ENCODE measurements around the gene C16orf92.
A peak's percentile ranks its signal among the peaks of the same experiment; 100 is the strongest.
"Not testable (repeated sequence)": the region's sequence is repeated elsewhere in the genome, so short reads cannot be mapped to it uniquely, and the experiment has no call there.

Gene C16orf92

DNA sequence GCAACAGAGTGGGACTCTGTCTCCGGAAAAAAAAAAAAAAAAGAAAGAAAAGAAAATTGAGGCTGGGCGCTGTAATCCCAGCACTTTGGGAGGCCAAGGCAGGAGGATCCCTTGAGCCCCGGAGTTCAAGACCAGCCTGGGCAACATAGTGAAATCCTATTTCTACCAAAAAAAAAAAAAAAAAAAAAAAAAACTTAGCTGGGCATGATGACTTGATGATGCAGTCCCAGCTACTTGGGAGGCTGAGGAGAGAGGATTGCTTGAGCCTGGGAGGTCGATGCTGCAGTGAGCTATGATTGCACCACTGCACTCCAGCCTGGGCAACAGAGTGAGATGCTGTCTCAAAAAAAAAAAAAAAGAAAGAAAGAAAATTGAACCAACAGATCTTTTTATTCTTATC lies 5.1 kb upstream of the C16orf92 start:
- H3K14ac ChIP-seq (ENCODE audit: low read length); H2BK5ac ChIP-seq (ENCODE audit: low read length); H3K27ac ChIP-seq (replicated peaks; ENCODE audit: low read length); H4K8ac ChIP-seq (ENCODE audit: low read depth, low read length); H2BK120ac ChIP-seq (ENCODE audit: low read depth, low read length); H3K4ac ChIP-seq (ENCODE audit: low read length); H3K4me2 ChIP-seq (ENCODE audit: insufficient read depth, low read length, poor library complexity, severe bottlenecking); H3K9me3 ChIP-seq (replicated peaks in 1 of 2; ENCODE audit: control insufficient read depth in 2 of 2, insufficient read depth in 1 of 2, low read depth in 1 of 2, low read length in 2 of 2); H2BK12ac ChIP-seq (ENCODE audit: low read length); H2AK5ac ChIP-seq (ENCODE audit: low read depth, low read length); DNase-seq (ENCODE audit: low spot score); H3K4me1 ChIP-seq (ENCODE audit: control insufficient read depth in 2 of 2, insufficient read depth in 1 of 2, low read depth in 1 of 2, low read length in 2 of 2); H3K4me3 ChIP-seq (ENCODE audit: low read length in 2 of 2); H3K79me1 ChIP-seq (ENCODE audit: low read depth, low read length); H3K36me3 ChIP-seq (replicated peaks in 1 of 2; ENCODE audit: control insufficient read depth in 2 of 2, insufficient read depth in 2 of 2, low read length in 2 of 2); H3K18ac ChIP-seq (ENCODE audit: low read length); H3K9ac ChIP-seq (ENCODE audit: low read depth, low read length, poor library complexity); H4K91ac ChIP-seq (ENCODE audit: low read depth, low read length, poor library complexity); H3K23ac ChIP-seq (ENCODE audit: low read depth, low read length, poor library complexity); H3K27me3 ChIP-seq (ENCODE audit: control insufficient read depth in 3 of 3, insufficient read depth in 3 of 3, low read depth in 1 of 3, low read length in 3 of 3); H2AFZ ChIP-seq (ENCODE audit: low read length); H2BK15ac ChIP-seq (ENCODE audit: low read length): not testable (repeated sequence)
- no CpG with 5 or more reads among the region's 4 CpGs for WGBS, 2 donors (ENCODE audit: extremely low coverage in 2 of 2, insufficient read length in 2 of 2, insufficient replicate concordance in 1 of 2)

DNA sequence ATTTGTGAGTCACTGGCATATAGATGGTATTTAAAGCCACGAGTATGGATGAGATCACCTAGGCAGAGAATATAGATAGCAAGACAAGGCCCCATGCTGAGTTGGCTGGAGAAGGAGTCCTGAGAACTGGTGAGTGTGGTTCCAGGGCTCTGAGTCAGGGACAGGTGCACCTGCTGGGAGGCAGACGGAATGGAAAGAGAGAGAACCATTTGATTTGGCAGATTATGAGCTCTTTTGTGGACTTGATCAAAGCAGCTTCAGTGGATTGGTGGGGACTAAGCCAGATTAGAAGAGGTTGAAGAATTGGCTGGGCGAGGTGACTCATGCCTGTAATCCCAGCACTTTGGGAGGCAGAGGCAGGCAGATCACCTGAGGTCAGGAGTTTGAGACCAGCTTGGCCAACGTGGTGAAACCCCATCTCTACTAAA lies 4.3 kb upstream of the C16orf92 start:
- Histone ChIP-seq H2AK5ac (ENCODE audit: low read depth, low read length) (no peak overlapping the region), H3K36me3 (replicated peaks in 1 of 2; ENCODE audit: control insufficient read depth in 2 of 2, insufficient read depth in 2 of 2, low read length in 2 of 2) (no peaks in the 10 kb centered on the region), H3K4me3 (ENCODE audit: low read length in 2 of 2) (no peak overlapping the region), H3K14ac (ENCODE audit: low read length) (no peak overlapping the region), H4K8ac (ENCODE audit: low read depth, low read length) (no peak overlapping the region), H3K9ac (ENCODE audit: low read depth, low read length, poor library complexity) (no peak overlapping the region), H3K23ac (ENCODE audit: low read depth, low read length, poor library complexity) (no peak overlapping the region), H2BK12ac (ENCODE audit: low read length) (no peak overlapping the region), H3K9me3 (replicated peaks in 1 of 2; ENCODE audit: control insufficient read depth in 2 of 2, insufficient read depth in 1 of 2, low read depth in 1 of 2, low read length in 2 of 2) (no peaks in the 10 kb centered on the region), H2BK15ac (ENCODE audit: low read length) (no peak overlapping the region), H3K18ac (ENCODE audit: low read length) (no peak overlapping the region), H3K27me3 (ENCODE audit: control insufficient read depth in 3 of 3, insufficient read depth in 3 of 3, low read depth in 1 of 3, low read length in 3 of 3) (peaks cover 0 to 4% (median 0%) of the 10 kb centered on the region in 3 experiments), H3K4me1 (ENCODE audit: control insufficient read depth in 2 of 2, insufficient read depth in 1 of 2, low read depth in 1 of 2, low read length in 2 of 2) (peaks cover 0 to 4% of the 10 kb centered on the region in 2 donors), H2BK120ac (ENCODE audit: low read depth, low read length) (no peak overlapping the region), H4K91ac (ENCODE audit: low read depth, low read length, poor library complexity) (no peak overlapping the region), H2AFZ (ENCODE audit: low read length) (no peak overlapping the region), H3K79me1 (ENCODE audit: low read depth, low read length) (peaks cover 4% of the 10 kb centered on the region), H3K27ac (replicated peaks; ENCODE audit: low read length) (no peak overlapping the region), H3K4ac (ENCODE audit: low read length) (no peak overlapping the region), H3K4me2 (ENCODE audit: insufficient read depth, low read length, poor library complexity, severe bottlenecking) (no peak overlapping the region), H2BK5ac (ENCODE audit: low read length) (no peak overlapping the region)
- no CpG with 5 or more reads among the region's 4 CpGs for WGBS, 2 donors (ENCODE audit: extremely low coverage in 2 of 2, insufficient read length in 2 of 2, insufficient replicate concordance in 1 of 2)
- no peak for DNase-seq (ENCODE audit: low spot score)

DNA sequence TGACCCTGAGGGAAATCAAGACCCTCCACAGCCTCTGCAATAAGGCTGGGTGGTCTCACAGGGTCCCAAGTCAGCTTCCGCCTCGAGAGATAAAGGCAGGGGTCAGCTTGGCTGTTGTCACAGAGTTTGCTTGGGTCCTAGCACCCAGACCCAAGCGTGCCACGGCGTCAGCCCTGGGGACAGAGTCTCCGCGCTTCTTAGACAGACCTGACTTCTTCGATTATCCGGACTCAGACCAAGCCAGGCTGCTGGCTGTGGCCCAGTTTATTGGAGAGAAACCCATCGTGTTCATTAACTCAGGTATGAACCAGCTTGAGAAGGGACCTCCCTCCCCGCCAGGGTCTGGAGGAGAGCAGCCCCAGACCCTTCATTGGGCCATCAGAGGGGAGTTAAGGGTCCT lies 588 bp downstream of the C16orf92 start:
- H2AK5ac ChIP-seq (ENCODE audit: low read depth, low read length): no peak overlapping the region
- H2BK12ac ChIP-seq (ENCODE audit: low read length): no peak overlapping the region
- no peak overlapping the region for H3K27ac ChIP-seq (replicated peaks; ENCODE audit: low read length)
- no peak overlapping the region for H4K91ac ChIP-seq (ENCODE audit: low read depth, low read length, poor library complexity)
- H2BK5ac ChIP-seq (ENCODE audit: low read length): no peak overlapping the region
- no peak overlapping the region for H3K14ac ChIP-seq (ENCODE audit: low read length)
- H3K18ac ChIP-seq (ENCODE audit: low read length): no peak overlapping the region
- no peaks in the 10 kb centered on the region for H3K9me3 ChIP-seq (replicated peaks in 1 of 2; ENCODE audit: control insufficient read depth in 2 of 2, insufficient read depth in 1 of 2, low read depth in 1 of 2, low read length in 2 of 2)
- peaks cover 4% of the 10 kb centered on the region in 2 donors for H3K4me1 ChIP-seq (ENCODE audit: control insufficient read depth in 2 of 2, insufficient read depth in 1 of 2, low read depth in 1 of 2, low read length in 2 of 2)
- no peak for DNase-seq (ENCODE audit: low spot score)
- peaks cover 0 to 14% (median 0%) of the 10 kb centered on the region in 3 experiments for H3K27me3 ChIP-seq (ENCODE audit: control insufficient read depth in 3 of 3, insufficient read depth in 3 of 3, low read depth in 1 of 3, low read length in 3 of 3)
- WGBS, 2 donors (ENCODE audit: extremely low coverage in 2 of 2, insufficient read length in 2 of 2, insufficient replicate concordance in 1 of 2): no CpG with 5 or more reads among the region's 11 CpGs
- H3K9ac ChIP-seq (ENCODE audit: low read depth, low read length, poor library complexity): no peak overlapping the region
- H2BK120ac ChIP-seq (ENCODE audit: low read depth, low read length): no peak overlapping the region
- H3K4me2 ChIP-seq (ENCODE audit: insufficient read depth, low read length, poor library complexity, severe bottlenecking): no peak overlapping the region
- peaks cover 0 to 7% of the 10 kb centered on the region in 2 donors for H3K36me3 ChIP-seq (replicated peaks in 1 of 2; ENCODE audit: control insufficient read depth in 2 of 2, insufficient read depth in 2 of 2, low read length in 2 of 2)
- H3K23ac ChIP-seq (ENCODE audit: low read depth, low read length, poor library complexity): no peak overlapping the region
- H4K8ac ChIP-seq (ENCODE audit: low read depth, low read length): no peak overlapping the region
- H3K79me1 ChIP-seq (ENCODE audit: low read depth, low read length): peaks cover 4% of the 10 kb centered on the region
- H3K4ac ChIP-seq (ENCODE audit: low read length): no peak overlapping the region
- no peak overlapping the region for H3K4me3 ChIP-seq (ENCODE audit: low read length in 2 of 2)
- no peak overlapping the region for H2BK15ac ChIP-seq (ENCODE audit: low read length)
- H2AFZ ChIP-seq (ENCODE audit: low read length): no peak overlapping the region

DNA sequence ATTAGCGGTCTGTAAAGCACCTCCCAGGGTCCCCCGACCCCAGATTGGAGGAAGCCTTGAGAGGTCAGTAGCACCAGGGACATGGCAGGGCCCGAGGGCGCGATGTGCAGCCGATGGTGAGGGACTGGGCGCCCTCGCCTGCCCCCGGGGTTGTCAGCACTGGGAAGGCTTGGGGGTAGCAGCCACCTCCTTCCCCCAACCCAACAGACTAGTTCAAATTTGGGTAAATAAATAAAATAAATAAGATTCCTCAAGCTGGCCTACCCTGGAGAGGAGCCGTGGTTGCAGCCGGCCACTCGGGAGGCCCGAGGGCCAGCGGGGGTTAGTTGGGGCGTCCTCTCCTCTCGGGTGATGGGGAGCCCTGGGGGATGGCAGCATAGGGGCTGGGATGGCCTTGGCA lies 1.5 kb downstream of the C16orf92 start:
- no peaks in the 10 kb centered on the region for H3K9me3 ChIP-seq (replicated peaks in 1 of 2; ENCODE audit: control insufficient read depth in 2 of 2, insufficient read depth in 1 of 2, low read depth in 1 of 2, low read length in 2 of 2)
- DNase-seq (ENCODE audit: low spot score): no peak
- H2BK120ac ChIP-seq (ENCODE audit: low read depth, low read length): no peak overlapping the region
- no peak overlapping the region for H2BK12ac ChIP-seq (ENCODE audit: low read length)
- peaks cover 4 to 9% of the 10 kb centered on the region in 2 donors for H3K4me1 ChIP-seq (ENCODE audit: control insufficient read depth in 2 of 2, insufficient read depth in 1 of 2, low read depth in 1 of 2, low read length in 2 of 2)
- H2BK5ac ChIP-seq (ENCODE audit: low read length): peak overlapping the region; percentile 73
- H2AFZ ChIP-seq (ENCODE audit: low read length): no peak overlapping the region
- H3K23ac ChIP-seq (ENCODE audit: low read depth, low read length, poor library complexity): peak overlapping the region; percentile 40
- H3K9ac ChIP-seq (ENCODE audit: low read depth, low read length, poor library complexity): no peak overlapping the region
- H3K27me3 ChIP-seq (ENCODE audit: control insufficient read depth in 3 of 3, insufficient read depth in 3 of 3, low read depth in 1 of 3, low read length in 3 of 3): peaks cover 0 to 20% (median 0%) of the 10 kb centered on the region in 3 experiments
- no peak overlapping the region for H2AK5ac ChIP-seq (ENCODE audit: low read depth, low read length)
- no peak overlapping the region for H3K4me2 ChIP-seq (ENCODE audit: insufficient read depth, low read length, poor library complexity, severe bottlenecking)
- no peak overlapping the region for H3K14ac ChIP-seq (ENCODE audit: low read length)
- no CpG with 5 or more reads among the region's 16 CpGs for WGBS, 2 donors (ENCODE audit: extremely low coverage in 2 of 2, insufficient read length in 2 of 2, insufficient replicate concordance in 1 of 2)
- peaks cover 4% of the 10 kb centered on the region for H3K79me1 ChIP-seq (ENCODE audit: low read depth, low read length)
- no peak overlapping the region for H3K18ac ChIP-seq (ENCODE audit: low read length)
- no peak overlapping the region for H3K4ac ChIP-seq (ENCODE audit: low read length)
- H3K27ac ChIP-seq (replicated peaks; ENCODE audit: low read length): no peak overlapping the region
- no peak overlapping the region for H3K4me3 ChIP-seq (ENCODE audit: low read length in 2 of 2)
- no peak overlapping the region for H4K91ac ChIP-seq (ENCODE audit: low read depth, low read length, poor library complexity)
- H3K36me3 ChIP-seq (replicated peaks in 1 of 2; ENCODE audit: control insufficient read depth in 2 of 2, insufficient read depth in 2 of 2, low read length in 2 of 2): peaks cover 0 to 7% of the 10 kb centered on the region in 2 donors
- H4K8ac ChIP-seq (ENCODE audit: low read depth, low read length): no peak overlapping the region
- no peak overlapping the region for H2BK15ac ChIP-seq (ENCODE audit: low read length)

All from neuronal stem cell (in vitro differentiated cells).